SK-N-SH treated with all-trans-retinoic acid at 6 μM for 48 hours (cell line): Measurements from ENCODE around the gene SYVN1.

Source experiments
- ARNTL ChIP-seq: fragments of 450-650 bp; formaldehyde crosslinking; IDR thresholded peaks from 2 replicates; pipeline ENCODE4 v1.5.0; 2020; ENCODE audit warnings: low read depth, mild to moderate bottlenecking, moderate library complexity, borderline replicate concordance
- CSDC2 ChIP-seq: fragments of 250-450 bp; sonication (Bioruptor Pico); IDR thresholded peaks from 2 replicates; pipeline ENCODE4 v1.5.0; 2020; ENCODE audit warnings: mild to moderate bottlenecking, moderate library complexity
- GLIS3 ChIP-seq: fragments of 250-450 bp; sonication (Bioruptor Pico); IDR thresholded peaks from 2 replicates; pipeline ENCODE4 v1.5.0; 2020; ENCODE audit warnings: mild to moderate bottlenecking, moderate library complexity
- OSR1 ChIP-seq: fragments of 250-450 bp; sonication (Bioruptor Pico); IDR thresholded peaks from 2 replicates; pipeline ENCODE4 v1.8.0; 2022; ENCODE audit warnings: moderate library complexity, mild to moderate bottlenecking, inconsistent platforms
- RARB ChIP-seq: fragments of 250-450 bp; sonication (Bioruptor Pico); IDR thresholded peaks from 2 replicates; pipeline ENCODE4 v1.8.0; 2021; ENCODE audit warnings: mild to moderate bottlenecking, moderate library complexity
- SNAI2 ChIP-seq: fragments of 250-450 bp; sonication (Bioruptor Pico); IDR thresholded peaks from 2 replicates; pipeline ENCODE4 v1.5.0; 2020; ENCODE audit warnings: mild to moderate bottlenecking, moderate library complexity
- TCF4 ChIP-seq: fragments of 250-450 bp; sonication (Bioruptor Pico); IDR thresholded peaks from 2 replicates; pipeline ENCODE4 v1.8.0; 2021; ENCODE audit warnings: mild to moderate bottlenecking, moderate library complexity, borderline replicate concordance
- ZFP3 ChIP-seq: fragments of 250-450 bp; sonication (Bioruptor Pico); IDR thresholded peaks from 2 replicates; pipeline ENCODE4 v1.5.0; 2020; ENCODE audit warnings: mild to moderate bottlenecking, moderate library complexity
- ZFP30 ChIP-seq: fragments of 450-650 bp; formaldehyde crosslinking; IDR thresholded peaks from 2 replicates; pipeline ENCODE4 v1.5.0; 2022; ENCODE audit warnings: mild to moderate bottlenecking, moderate library complexity
- ZNF565 ChIP-seq: fragments of 450-650 bp; formaldehyde crosslinking; conservative IDR thresholded peaks from 2 replicates; pipeline ENCODE4 v1.5.0; 2020; ENCODE audit warnings: low read depth, mild to moderate bottlenecking, moderate library complexity
- ZNF70 ChIP-seq: fragments of 450-650 bp; formaldehyde crosslinking; IDR thresholded peaks from 2 replicates; pipeline ENCODE4 v1.5.0; 2020; ENCODE audit warnings: mild to moderate bottlenecking, moderate library complexity
- TF ChIP-seq, protein P1 (sequence below): fragments of 250-450 bp; sonication (Bioruptor Pico); IDR thresholded peaks from 2 replicates; pipeline ENCODE4 v1.5.0; 2020; ENCODE audit warnings: mild to moderate bottlenecking, moderate library complexity
- TF ChIP-seq, protein P2 (sequence below): fragments of 250-450 bp; sonication (Bioruptor Pico); IDR thresholded peaks from 2 replicates; pipeline ENCODE4 v1.8.0; 2020; ENCODE audit warnings: mild to moderate bottlenecking, moderate library complexity, borderline replicate concordance

DNA sequence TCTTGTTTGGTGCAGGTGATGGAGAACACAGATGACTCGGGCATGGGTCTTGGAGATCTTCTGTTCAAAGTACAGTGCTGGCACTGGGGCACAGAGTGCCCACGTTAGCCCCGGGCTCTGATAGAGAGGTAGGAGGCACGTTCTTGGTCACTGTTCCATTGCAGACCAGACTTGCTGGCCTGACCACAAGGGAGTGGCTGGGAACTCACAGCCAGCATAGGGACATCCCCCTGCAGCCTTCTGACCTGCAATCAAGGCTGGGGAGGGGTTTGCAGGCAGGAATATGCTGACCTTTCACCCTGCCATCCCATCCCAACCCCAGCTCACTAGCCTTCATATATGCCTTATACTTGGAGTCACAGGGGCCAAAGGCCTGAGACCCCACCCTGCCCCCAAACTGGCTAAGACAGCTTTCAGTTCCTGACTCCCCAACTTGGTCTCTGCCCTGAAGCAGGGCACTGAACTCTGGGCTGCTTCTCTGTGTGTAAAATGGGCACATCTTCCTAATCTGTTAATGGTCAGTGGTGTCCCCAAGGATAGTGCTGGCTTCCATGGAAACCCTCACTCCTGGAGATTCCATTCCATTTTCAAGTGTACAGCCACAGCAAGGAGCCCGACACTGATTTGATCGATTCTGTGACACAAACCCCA lies 7.6 kb downstream of the SYVN1 start:
- TF ChIP-seq RARB (CRISPR knock-in tag) (no peak), ARNTL (CRISPR knock-in tag) (no peak), OSR1 (CRISPR knock-in tag) (no peak), ZFP3 (CRISPR knock-in tag) (no peak), SNAI2 (CRISPR knock-in tag) (no peak), ZNF565 (CRISPR knock-in tag) (no peak), GLIS3 (CRISPR knock-in tag) (no peak), CSDC2 (CRISPR knock-in tag) (no peak), ZNF70 (no peak), TCF4 (CRISPR knock-in tag) (no peak), ZFP30 (CRISPR knock-in tag) (no peak)
- TF ChIP-seq, protein P1, sequence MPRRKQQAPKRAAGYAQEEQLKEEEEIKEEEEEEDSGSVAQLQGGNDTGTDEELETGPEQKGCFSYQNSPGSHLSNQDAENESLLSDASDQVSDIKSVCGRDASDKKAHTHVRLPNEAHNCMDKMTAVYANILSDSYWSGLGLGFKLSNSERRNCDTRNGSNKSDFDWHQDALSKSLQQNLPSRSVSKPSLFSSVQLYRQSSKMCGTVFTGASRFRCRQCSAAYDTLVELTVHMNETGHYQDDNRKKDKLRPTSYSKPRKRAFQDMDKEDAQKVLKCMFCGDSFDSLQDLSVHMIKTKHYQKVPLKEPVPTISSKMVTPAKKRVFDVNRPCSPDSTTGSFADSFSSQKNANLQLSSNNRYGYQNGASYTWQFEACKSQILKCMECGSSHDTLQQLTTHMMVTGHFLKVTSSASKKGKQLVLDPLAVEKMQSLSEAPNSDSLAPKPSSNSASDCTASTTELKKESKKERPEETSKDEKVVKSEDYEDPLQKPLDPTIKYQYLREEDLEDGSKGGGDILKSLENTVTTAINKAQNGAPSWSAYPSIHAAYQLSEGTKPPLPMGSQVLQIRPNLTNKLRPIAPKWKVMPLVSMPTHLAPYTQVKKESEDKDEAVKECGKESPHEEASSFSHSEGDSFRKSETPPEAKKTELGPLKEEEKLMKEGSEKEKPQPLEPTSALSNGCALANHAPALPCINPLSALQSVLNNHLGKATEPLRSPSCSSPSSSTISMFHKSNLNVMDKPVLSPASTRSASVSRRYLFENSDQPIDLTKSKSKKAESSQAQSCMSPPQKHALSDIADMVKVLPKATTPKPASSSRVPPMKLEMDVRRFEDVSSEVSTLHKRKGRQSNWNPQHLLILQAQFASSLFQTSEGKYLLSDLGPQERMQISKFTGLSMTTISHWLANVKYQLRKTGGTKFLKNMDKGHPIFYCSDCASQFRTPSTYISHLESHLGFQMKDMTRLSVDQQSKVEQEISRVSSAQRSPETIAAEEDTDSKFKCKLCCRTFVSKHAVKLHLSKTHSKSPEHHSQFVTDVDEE (CRISPR knock-in tag): no peak
- TF ChIP-seq, protein P2, sequence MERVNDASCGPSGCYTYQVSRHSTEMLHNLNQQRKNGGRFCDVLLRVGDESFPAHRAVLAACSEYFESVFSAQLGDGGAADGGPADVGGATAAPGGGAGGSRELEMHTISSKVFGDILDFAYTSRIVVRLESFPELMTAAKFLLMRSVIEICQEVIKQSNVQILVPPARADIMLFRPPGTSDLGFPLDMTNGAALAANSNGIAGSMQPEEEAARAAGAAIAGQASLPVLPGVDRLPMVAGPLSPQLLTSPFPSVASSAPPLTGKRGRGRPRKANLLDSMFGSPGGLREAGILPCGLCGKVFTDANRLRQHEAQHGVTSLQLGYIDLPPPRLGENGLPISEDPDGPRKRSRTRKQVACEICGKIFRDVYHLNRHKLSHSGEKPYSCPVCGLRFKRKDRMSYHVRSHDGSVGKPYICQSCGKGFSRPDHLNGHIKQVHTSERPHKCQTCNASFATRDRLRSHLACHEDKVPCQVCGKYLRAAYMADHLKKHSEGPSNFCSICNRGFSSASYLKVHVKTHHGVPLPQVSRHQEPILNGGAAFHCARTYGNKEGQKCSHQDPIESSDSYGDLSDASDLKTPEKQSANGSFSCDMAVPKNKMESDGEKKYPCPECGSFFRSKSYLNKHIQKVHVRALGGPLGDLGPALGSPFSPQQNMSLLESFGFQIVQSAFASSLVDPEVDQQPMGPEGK: no peak
